Measurements from ENCODE around the gene DNAL1.

The DNAL1 gene

DNA sequence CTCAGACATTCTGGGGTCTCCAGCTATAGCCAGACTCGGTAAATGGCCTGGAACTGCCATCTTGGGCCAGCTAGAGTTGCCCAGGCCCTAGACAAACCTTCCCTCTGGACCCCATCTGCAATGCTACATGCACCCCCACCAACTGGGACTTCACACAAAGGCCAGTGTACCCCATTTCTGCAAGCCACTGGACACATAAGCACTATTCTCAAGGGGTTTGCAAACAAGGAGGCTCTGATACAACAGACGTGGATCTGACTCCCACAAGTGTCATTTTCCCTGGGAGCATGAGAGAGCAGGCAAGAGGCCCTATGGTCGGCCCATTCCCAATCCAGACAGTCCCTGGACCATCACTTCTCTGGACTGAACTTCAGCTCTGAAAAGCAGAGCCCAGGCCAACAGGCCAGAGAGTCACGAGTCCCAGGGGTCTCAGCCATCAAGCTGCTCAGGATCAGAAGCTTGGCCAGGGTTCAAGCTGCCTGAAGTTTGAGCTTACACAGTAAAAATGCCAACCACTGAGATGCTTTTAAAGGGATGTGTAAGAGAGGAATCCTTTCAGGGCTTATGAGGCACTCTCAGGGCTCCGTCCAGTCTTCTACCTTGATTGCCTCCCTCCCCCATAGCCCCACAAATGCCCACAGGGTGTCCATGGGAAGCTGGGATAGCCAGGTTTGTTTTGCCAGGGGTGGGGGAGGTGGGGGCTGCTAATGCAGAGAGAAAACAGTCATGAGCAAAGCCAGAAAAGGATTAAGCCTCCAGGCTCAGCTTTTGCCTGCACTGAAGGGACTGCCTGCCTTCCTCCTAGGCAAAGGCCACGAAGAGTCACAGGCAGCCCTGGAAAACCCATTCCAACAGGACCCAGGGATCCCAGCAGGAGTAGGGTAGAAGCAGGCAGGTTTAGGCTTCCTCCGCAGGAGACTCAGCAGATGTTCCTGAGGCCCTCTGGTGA is 101.1 kb downstream of the DNAL1 start:
- DNase-seq: no peak

DNA sequence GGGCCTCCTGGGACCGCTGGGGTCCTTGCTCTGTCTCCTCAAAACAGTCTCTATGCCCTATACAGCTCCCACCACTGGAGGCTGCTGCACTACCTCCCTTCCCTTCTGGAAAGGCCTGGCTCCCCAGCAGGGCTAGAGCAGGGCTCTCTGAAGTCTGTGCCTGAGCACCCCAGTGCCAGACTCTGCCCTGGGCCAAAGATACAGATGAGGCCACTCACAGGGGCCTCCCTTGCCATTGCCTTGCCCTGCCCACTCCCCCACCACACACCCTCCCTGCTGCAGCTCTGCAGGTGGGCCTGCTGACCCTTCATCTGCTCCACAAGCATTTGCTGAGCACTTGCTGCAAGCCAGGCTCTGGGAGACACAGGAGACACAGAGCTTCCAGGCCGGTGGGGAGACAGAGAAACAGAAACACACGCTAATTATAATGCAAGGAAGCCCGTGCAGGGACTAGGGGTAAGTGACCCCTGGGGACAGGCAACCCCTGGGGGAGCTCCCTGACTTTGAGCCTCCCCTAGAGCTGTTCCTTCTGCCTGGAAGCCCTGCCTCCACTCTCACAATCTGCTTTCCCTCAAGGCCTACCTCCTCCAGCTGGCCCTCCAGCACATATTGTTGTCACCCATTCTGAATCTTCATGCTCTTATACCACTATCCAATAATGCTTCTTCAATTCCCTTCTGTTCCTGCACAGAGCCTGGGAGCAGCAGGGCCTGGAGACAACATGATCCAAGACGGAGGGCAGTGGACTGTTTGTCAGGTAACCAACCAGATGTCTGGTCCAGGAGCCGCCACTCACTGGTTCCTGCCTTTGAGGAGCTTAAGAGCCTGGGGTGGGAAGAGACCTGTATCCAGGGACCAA is 102.0 kb downstream of the DNAL1 start:
- no peak for DNase-seq

DNA sequence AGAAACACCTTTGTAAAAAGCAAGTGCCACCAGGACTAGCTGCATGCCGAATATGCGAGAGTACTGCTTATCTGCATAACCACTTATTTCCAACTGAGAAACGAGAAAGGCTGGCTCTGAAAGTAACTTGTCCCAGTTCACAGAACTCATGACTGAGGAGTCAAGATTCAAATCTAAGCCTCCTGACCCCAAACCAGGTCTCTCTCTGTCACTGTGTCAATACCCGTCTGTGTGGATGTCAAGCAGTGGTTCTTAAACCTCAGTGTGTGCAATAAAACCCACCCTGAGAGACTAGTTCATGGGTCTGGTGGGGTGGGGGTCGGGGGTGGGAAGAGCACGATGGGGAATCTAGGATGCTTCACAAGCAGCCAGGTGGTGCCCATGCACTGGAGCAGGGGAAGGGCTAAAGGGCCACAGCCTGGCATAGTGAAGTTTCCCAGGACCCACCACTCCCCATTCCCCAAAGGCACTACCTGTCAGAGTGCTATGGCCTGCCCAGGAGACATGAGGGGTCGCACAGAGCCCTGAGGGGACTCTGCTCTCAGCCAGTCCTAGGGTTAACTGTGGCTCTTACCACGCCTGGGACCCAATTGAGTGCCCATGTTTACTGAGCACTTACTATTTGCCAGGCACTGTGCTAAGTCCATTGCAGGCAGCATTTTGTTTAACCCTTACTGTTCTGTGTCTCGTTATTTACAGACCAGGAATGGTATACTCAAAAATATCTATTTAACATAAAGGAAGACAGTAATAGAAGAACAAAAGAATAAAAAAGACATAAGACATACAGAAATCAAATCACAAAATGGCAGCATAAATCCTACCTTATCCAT is 102.8 kb downstream of the DNAL1 start:
- DNase-seq: no peak

DNA sequence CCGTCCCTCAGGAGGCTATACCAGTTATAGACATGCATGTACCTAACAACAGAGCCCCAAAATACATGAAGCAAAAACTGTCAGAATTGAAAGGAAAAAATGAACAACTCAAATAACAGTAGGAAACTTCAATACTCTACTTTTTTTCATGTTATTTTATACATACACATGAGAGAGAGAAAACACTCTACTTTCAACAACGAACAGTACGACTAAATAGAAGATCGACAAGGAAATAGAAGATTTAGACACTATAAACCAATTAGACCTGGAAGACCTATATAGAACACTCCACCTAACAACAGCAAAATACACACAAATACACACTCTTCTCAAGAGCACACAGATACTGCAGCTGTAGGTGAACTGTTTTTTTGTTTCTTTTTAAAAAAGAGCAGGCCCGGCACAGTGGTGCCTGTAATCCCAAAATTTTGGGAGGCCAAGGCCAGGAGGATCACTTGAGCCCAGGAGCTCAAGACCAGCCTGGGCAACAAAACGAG is 104.1 kb downstream of the DNAL1 start:
- DNase-seq: no peak

DNA sequence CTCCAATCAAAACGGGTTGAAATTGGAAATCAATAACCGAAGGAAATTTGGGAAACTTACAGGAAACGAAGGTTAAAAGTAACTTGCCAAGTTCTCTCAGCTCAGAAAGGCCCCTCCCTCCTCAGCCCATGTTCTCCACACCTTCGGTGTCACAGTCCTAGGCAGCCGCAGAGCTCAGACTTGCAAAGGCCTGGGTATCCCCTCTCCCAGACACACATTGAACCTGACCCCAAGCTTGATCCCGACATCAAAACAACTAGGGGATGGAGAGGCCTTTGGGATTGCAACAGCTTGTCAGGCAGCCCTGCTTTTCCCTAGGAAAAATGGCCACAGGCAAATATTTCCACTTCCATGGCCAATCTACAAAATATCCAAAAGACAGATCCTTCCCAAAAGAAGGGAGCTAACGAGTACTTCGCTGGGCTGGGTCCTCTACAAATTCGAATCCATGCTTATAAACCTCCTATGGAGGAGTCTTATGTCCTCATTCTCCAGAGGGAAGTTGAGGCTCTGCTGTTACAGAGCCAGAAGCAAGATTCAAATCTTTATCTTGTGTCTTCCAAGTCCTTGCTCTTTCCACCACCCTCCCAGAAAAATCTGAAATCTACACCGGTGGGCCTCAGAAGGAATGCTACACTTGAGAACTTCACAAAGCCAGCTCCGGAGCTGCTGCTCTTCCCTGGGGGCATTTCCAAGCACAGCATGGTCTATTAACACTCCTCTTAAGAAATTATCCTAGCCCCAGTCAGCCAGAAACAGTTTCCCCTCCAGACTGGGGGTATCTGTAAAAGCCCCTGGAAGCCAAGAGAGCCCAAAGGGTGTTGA is 105.1 kb downstream of the DNAL1 start:
- no peak for DNase-seq

DNA sequence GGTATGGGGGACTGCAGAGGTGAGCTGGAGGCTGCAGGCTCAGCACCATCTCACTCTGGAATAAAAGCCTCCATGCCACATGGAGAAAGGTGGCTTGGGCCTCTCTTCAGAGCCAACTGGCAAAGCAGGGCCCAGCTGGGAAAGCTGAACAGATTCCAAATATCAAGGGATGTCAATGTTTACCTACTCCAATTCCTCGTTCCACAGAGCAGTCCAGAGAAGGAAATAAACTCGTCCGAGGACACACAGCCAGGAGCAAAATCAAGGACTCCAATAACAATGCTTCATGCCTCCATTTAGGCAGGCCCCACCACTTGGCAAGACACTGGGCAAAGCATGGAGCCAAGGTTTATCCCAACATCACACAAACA is 105.7 kb downstream of the DNAL1 start:
- no peak for DNase-seq

DNA sequence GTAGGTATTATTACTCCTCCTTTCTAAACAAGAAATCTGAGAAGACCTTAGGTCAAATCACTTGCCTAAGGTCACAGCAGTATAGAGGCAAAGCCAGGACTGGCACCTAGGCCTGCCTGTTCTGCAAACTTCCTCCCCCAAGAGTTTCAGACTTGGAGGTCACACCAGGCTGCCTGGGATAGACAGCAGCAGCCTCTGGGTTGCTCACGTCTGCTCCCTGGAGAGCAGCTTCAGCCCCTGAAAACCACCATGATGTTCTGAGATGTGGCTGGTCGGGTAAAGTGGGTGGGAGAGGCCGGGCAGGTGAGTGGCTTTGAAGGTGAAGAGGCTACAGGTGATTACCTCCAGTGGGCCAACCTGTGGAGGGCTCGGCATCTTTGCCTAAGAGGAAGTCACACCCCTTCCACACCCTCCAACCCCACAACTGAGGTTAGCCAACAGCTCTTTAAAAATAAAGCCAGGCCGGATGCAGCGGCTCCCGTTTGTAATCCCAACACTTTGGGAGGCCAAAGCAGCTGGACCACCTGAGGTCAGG is 106.4 kb downstream of the DNAL1 start:
- no peak for DNase-seq

DNA sequence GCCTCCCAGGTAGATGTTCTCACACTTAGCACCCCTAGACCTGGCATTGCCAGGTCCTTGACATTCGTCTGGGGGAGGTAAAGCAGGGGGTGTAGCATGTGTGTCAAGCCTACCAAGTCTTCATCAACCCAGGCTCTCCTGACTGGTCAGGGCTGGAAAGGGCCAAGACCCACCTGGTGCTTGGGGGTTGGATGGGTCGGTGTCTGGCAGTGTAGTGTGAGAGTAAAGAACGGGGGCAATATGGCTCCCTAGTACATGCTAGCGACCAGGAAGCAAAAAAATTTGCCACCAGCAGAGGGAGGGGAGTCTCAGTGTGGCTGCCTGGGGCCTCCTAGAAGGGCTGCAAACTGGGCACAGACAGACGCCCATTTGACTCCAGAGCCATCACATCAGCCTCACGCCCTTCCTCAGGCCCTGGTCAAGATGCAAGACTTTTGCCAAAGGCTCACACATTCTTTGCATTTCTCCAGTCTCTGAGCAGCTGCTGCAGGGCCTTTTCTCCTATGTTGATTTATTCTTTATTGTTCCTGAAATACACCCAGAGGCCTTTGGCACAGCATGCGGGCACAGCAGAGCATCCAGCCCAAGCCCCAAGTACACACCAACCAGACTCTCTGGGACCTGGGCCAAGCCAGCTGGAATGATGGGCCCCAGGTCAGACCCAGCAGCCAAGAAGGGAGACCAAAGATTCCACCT is 107.7 kb downstream of the DNAL1 start:
- no peak for DNase-seq
